Trophoblast cell (in vitro differentiated cells and primary cell): ENCODE data around the gene KIF26B.

Source experiments
- DNase-seq, 2 donors: peaks; one replicate each; pipeline ENCODE4 v3.0.0-alpha.2; 2016
- H2AFZ ChIP-seq: 2 replicates; pipeline ENCODE4 v1.6.1; 2013; ENCODE audit warnings: low read length, moderate library complexity, mild to moderate bottlenecking; ENCODE audit not compliant: insufficient read depth, poor library complexity
- H2AK5ac ChIP-seq: 2 replicates; pipeline ENCODE4 v1.6.1; 2013; ENCODE audit warnings: mild to moderate bottlenecking, low read length
- H2BK120ac ChIP-seq: 2 replicates; pipeline ENCODE4 v1.6.1; 2013; ENCODE audit warnings: low read length, mild to moderate bottlenecking, moderate library complexity; ENCODE audit not compliant: insufficient read depth, poor library complexity
- H2BK12ac ChIP-seq: 2 replicates; pipeline ENCODE4 v1.6.1; 2013; ENCODE audit warnings: mild to moderate bottlenecking, low read length, moderate library complexity
- H2BK5ac ChIP-seq: 2 replicates; pipeline ENCODE4 v1.6.1; 2013; ENCODE audit warnings: low read length, low read depth, moderate library complexity, mild to moderate bottlenecking; ENCODE audit not compliant: poor library complexity
- H3K14ac ChIP-seq: 2 replicates; pipeline ENCODE4 v1.6.1; 2013; ENCODE audit warnings: mild to moderate bottlenecking, low read length
- H3K18ac ChIP-seq: 2 replicates; pipeline ENCODE4 v1.6.1; 2013; ENCODE audit warnings: mild to moderate bottlenecking, low read length
- H3K23ac ChIP-seq: 2 replicates; pipeline ENCODE4 v1.6.1; 2013; ENCODE audit warnings: low read length
- H3K27ac ChIP-seq: 2 replicates; pipeline ENCODE4 v1.5.1; 2013; ENCODE audit warnings: low read depth, mild to moderate bottlenecking, inconsistent platforms, low read length, moderate library complexity
- H3K27me3 ChIP-seq: 2 replicates; pipeline ENCODE4 v1.6.1; 2013; ENCODE audit warnings: inconsistent platforms, mild to moderate bottlenecking, low read length, moderate library complexity; ENCODE audit not compliant: insufficient read depth
- H3K36me3 ChIP-seq, 2 experiments: 1 replicate in 1 of 2; 2 replicates in 1 of 2; pipeline ENCODE4 v1.6.1; 2013; ENCODE audit warnings: low read length in 2 of 2, mild to moderate bottlenecking in 2 of 2, moderate library complexity in 1 of 2; ENCODE audit not compliant: insufficient read depth in 2 of 2, control insufficient read depth in 1 of 2
- H3K4ac ChIP-seq: 2 replicates; pipeline ENCODE4 v1.6.1; 2013; ENCODE audit warnings: low read depth, mild to moderate bottlenecking, low read length, moderate library complexity
- H3K4me1 ChIP-seq, 2 experiments: 1 replicate in 1 of 2; 2 replicates in 1 of 2; pipeline ENCODE4 v1.6.1; 2013; ENCODE audit warnings: low read length in 2 of 2, mild to moderate bottlenecking in 2 of 2, moderate library complexity in 1 of 2; ENCODE audit not compliant: insufficient read depth in 2 of 2, control insufficient read depth in 1 of 2
- H3K4me2 ChIP-seq: 2 replicates; pipeline ENCODE4 v1.6.1; 2013; ENCODE audit warnings: inconsistent platforms, mild to moderate bottlenecking, low read length, moderate library complexity
- H3K4me3 ChIP-seq: 2 replicates; pipeline ENCODE4 v1.5.1; 2013; ENCODE audit warnings: mild to moderate bottlenecking, low read depth, low read length, inconsistent platforms
- H3K79me1 ChIP-seq: one replicate; pipeline ENCODE4 v1.6.1; 2013; ENCODE audit warnings: low read length
- H3K79me2 ChIP-seq: 2 replicates; pipeline ENCODE4 v1.6.1; 2013; ENCODE audit warnings: low read length, mild to moderate bottlenecking; ENCODE audit not compliant: control insufficient read depth, insufficient read depth, poor library complexity
- H3K9ac ChIP-seq: 2 replicates; pipeline ENCODE4 v1.6.1; 2013; ENCODE audit warnings: mild to moderate bottlenecking, low read length
- H3K9me3 ChIP-seq: 2 replicates; pipeline ENCODE4 v1.6.1; 2013; ENCODE audit warnings: low read depth, mild to moderate bottlenecking, control low read depth, inconsistent platforms, low read length; ENCODE audit not compliant: insufficient read depth
- H4K12ac ChIP-seq: 2 replicates; pipeline ENCODE4 v1.6.1; 2013; ENCODE audit warnings: low read depth, mild to moderate bottlenecking, low read length, moderate library complexity
- H4K8ac ChIP-seq: 2 replicates; pipeline ENCODE4 v1.6.1; 2013; ENCODE audit warnings: low read depth, mild to moderate bottlenecking, low read length, moderate library complexity
- H4K91ac ChIP-seq: one replicate; pipeline ENCODE4 v1.6.1; 2013; ENCODE audit warnings: low read depth, mild to moderate bottlenecking, low read length, moderate library complexity
- WGBS: extraction: QIAGEN DNeasy Blood & Tissue Kit; methylation state at CpG from one replicate; pipeline ENCODE4 v1.1.7; 2013; ENCODE audit warnings: missing lambda C conversion rate; ENCODE audit not compliant: insufficient read length, insufficient coverage; ENCODE audit errors: extremely low coverage; 5-methylcytosine and 5-hydroxymethylcytosine counted together

The KIF26B gene

GRCh38 chr1:245516284-245516759, 361.5 kb downstream of the KIF26B start:
- no peak overlapping the region for H4K91ac ChIP-seq
- H3K9ac ChIP-seq: no peak overlapping the region
- no peak overlapping the region for H3K4me2 ChIP-seq
- H3K14ac ChIP-seq: no peak overlapping the region
- H3K36me3 ChIP-seq: peaks cover 0 to 2% of the 10 kb centered on the region in 2 experiments
- H2BK5ac ChIP-seq: no peak overlapping the region
- no peak overlapping the region for H2BK12ac ChIP-seq
- H3K79me1 ChIP-seq: no peaks in the 10 kb centered on the region
- H3K4me1 ChIP-seq: peaks cover 0 to 2% of the 10 kb centered on the region in 2 experiments
- no peak overlapping the region for H2AFZ ChIP-seq
- H3K27me3 ChIP-seq: no peaks in the 10 kb centered on the region
- H3K18ac ChIP-seq: no peak overlapping the region
- no CpG with 5 or more reads among the region's 12 CpGs for WGBS
- no peaks in the 10 kb centered on the region for H3K9me3 ChIP-seq
- DNase-seq: peak; percentile 12 to 67
- no peak overlapping the region for H2AK5ac ChIP-seq
- H3K79me2 ChIP-seq: no peaks in the 10 kb centered on the region
- H4K8ac ChIP-seq: no peak overlapping the region
- no peak overlapping the region for H2BK120ac ChIP-seq
- no peak overlapping the region for H3K23ac ChIP-seq
- no peak overlapping the region for H4K12ac ChIP-seq
- H3K27ac ChIP-seq: no peak overlapping the region
- no peak overlapping the region for H3K4ac ChIP-seq
- no peak overlapping the region for H3K4me3 ChIP-seq

- Histone ChIP-seq H3K27ac (no peak overlapping the region), H3K4me2 (no peak overlapping the region), H2AFZ (no peak overlapping the region), H2AK5ac (no peak overlapping the region), H3K36me3 (no peaks in the 10 kb centered on the region), H4K8ac (no peak overlapping the region), H3K27me3 (no peaks in the 10 kb centered on the region), H3K4me1 (no peaks in the 10 kb centered on the region), H4K91ac (no peak overlapping the region), H3K18ac (no peak overlapping the region), H2BK120ac (no peak overlapping the region), H3K9me3 (peaks cover 2% of the 10 kb centered on the region), H4K12ac (no peak overlapping the region), H2BK5ac (no peak overlapping the region), H3K79me1 (no peaks in the 10 kb centered on the region), H2BK12ac (no peak overlapping the region), H3K9ac (no peak overlapping the region), H3K23ac (no peak overlapping the region), H3K4me3 (no peak overlapping the region), H3K79me2 (no peaks in the 10 kb centered on the region), H3K14ac (no peak overlapping the region), H3K4ac (no peak overlapping the region)
- no peak for DNase-seq
- no CpG with 5 or more reads among the region's 1 CpG for WGBS
These were observed 365.8 kb downstream of the KIF26B start for GRCh38 chr1:245520611-245521010.

- H3K23ac ChIP-seq: no peak overlapping the region
- H2BK12ac ChIP-seq: no peak overlapping the region
- no peak overlapping the region for H4K91ac ChIP-seq
- H3K36me3 ChIP-seq: no peaks in the 10 kb centered on the region
- H3K4me3 ChIP-seq: no peak overlapping the region
- H3K79me1 ChIP-seq: no peaks in the 10 kb centered on the region
- WGBS: no CpG with 5 or more reads among the region's 2 CpGs
- no peaks in the 10 kb centered on the region for H3K4me1 ChIP-seq
- H3K27me3 ChIP-seq: no peaks in the 10 kb centered on the region
- no peak overlapping the region for H3K27ac ChIP-seq
- DNase-seq: no peak
- no peak overlapping the region for H4K12ac ChIP-seq
- no peak overlapping the region for H3K14ac ChIP-seq
- no peak overlapping the region for H2AK5ac ChIP-seq
- H2BK120ac ChIP-seq: no peak overlapping the region
- H3K9me3 ChIP-seq: peaks cover 2% of the 10 kb centered on the region
- H3K9ac ChIP-seq: no peak overlapping the region
- no peak overlapping the region for H2BK5ac ChIP-seq
- no peak overlapping the region for H2AFZ ChIP-seq
- no peak overlapping the region for H3K4me2 ChIP-seq
- H3K18ac ChIP-seq: no peak overlapping the region
- H3K79me2 ChIP-seq: no peaks in the 10 kb centered on the region
- H4K8ac ChIP-seq: no peak overlapping the region
- no peak overlapping the region for H3K4ac ChIP-seq
These were observed 371.4 kb downstream of the KIF26B start for GRCh38 chr1:245526141-245526540.

- Histone ChIP-seq H3K4me3 (no peak overlapping the region), H3K27ac (no peak overlapping the region), H3K4me2 (no peak overlapping the region), H2BK12ac (no peak overlapping the region), H3K14ac (no peak overlapping the region), H2AK5ac (no peak overlapping the region), H3K23ac (no peak overlapping the region), H3K4ac (no peak overlapping the region), H2BK5ac (no peak overlapping the region), H3K79me1 (no peaks in the 10 kb centered on the region), H3K36me3 (no peaks in the 10 kb centered on the region), H3K18ac (no peak overlapping the region), H4K8ac (no peak overlapping the region), H3K9me3 (peaks cover 2% of the 10 kb centered on the region), H2AFZ (no peak overlapping the region), H3K9ac (no peak overlapping the region), H3K27me3 (no peaks in the 10 kb centered on the region), H3K79me2 (no peaks in the 10 kb centered on the region), H2BK120ac (no peak overlapping the region), H4K91ac (no peak overlapping the region), H4K12ac (no peak overlapping the region), H3K4me1 (no peaks in the 10 kb centered on the region)
- no CpG with 5 or more reads among the region's 7 CpGs for WGBS
- no peak for DNase-seq
These were observed 373.5 kb downstream of the KIF26B start for GRCh38 chr1:245528258-245528635.
